HG03196 (cell line): ENCODE results near the gene BCL2.
A peak's percentile ranks its signal among the peaks of the same experiment; 100 is the strongest.

Experiments
- ATAC-seq: cut with Tn5 transposase; IDR thresholded peaks from one replicate; pipeline ENCODE4 v1.9.1; 2021; ENCODE audit not compliant: unreplicated experiment

BCL2 gene

DNA sequence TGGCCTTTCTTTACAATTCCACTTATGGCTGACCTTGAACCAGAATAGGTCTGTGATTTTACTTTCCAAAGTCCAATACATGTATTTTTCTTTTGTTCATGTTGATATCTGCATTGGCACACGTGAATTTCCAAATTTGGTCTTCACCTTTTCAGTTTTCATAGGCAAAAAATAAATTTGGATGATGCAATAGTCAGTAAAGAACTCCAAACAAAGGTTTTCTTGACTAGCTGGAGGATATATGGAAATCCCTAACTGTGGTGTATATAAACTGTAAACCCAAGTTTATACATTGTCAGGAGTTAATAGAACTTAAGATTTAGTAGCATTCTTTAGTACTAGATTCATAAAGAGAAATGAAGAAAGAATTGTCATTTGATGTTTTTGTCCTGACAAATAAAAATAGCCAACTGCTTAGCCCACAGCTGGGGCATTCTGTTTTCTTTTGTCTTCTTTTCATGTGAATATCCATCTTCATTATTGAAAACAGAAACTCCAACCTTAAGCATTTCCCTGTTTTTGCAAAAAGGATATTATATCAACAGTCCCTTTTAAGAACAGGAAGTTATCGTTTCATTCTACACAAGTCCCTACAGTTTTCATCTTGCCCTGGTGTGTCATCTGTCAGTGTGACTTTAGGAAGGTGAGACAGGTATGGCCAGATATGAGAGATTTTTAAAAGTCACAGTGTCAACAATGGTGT is 132.9 kb downstream of the BCL2 start:
- no peak for ATAC-seq

DNA sequence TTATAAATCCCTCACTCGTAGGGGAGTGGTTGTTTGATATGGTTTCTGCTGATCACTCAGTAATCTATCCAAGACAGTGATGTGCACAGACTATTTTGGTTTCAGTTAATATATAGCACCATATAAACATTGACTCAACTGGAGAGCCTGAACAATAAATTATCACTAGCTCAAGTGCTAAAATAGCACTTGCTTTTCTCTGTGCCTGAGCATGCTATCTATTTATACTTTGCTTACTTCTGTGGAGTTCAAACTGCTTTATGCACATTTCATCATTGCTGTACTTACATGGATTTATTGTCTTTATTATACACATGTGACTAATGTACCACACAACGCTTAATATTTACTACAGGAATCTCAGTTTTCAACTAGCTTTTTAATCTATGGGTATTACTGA is 133.6 kb downstream of the BCL2 start:
- ATAC-seq = no peak

DNA sequence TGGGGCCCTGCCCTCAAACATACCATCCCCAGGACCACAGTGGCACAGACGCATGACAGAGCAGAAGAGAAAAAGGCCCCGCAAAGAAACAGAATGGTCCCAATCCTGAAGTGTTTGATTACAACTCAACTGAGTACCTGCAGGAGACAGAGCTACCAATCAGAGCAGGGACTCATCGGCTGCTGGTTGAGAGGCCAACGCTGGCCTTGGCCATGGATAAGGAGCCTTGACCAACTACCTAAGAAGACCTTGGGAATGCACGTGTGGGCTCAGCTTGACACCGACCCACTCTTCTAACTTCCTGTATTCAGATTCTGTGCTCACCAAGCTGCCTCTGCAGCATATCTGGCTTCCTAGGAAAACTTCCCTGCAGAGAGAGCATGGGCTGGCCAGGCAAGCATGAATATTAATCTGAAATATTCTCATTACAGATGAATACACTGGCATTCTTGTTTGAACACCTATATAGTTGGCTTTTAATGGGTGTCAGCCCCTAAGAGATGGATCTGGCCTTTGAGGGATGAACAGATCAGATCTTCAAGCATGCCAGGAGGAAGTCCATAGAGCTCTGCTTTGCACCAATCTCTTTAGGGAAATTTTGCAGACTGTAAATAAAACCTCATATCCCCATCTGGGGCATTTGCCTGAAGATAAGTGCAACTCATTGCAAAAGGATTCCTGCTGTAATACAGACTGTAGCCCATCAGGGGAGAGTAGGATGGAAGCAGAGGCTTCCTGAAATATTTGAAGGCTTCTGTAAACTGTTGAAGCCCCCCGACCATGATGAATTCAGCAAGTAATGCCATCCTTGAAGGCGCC is 135.4 kb downstream of the BCL2 start:
- no peak for ATAC-seq

DNA sequence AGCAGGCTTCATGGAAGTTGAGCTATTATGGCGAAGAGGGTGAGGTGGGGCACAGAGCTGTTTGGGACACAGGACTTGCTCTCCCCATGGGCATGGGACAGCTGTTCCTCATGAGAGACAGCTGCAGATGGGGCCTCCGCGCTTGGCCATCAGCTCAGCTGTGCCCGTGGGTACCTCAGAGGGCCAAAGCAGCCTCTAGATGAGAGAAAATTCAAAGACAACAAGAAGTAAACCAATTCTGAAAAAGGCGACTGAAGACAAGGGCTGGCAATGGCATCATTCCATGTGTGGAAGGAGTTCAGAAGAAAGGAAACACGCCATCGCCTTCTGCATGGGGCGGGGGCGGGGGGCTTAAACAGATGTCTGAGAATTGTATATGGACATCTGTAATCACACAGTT is 136.2 kb downstream of the BCL2 start:
- no peak for ATAC-seq

DNA sequence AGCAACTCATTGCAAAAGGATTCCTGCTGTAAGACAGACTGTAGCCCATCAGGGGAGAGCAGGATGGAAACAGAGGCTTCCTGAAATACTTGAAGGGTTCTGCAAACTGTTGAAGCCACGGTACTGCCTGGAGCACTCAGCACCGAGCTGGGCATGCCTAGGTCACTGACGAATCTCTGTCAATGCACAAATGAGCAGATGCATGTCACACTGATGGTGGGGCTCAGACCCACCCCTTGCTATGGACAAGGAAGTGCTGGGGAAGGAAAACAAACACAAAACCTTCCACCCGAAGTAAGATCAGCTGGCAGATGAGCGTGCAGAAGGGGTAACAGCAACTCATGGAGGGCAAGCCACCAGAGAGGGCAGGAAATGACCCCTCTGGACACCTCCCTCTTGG is 136.7 kb downstream of the BCL2 start:
- no peak for ATAC-seq

DNA sequence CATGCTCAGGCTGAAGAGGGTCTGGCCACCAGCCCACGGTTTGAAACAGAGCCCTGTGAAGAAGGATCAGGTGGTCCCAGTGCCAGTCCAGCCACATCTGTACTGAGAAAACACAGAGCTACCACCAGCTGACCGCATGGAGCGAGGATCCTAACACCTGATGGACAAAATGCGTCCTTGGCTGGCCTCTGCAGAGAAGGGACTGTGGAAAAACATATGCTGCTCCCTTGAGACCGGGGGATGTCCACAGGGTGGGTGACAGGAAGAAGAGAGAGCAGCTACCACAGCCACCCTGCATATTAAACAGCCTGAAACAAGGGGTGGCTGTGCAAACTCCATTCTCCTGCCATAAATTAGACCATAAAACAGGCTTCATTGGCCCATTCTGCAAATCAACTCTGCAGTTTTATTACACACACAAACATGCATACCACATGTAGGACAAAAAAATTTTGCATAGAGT is 137.2 kb downstream of the BCL2 start:
- no peak for ATAC-seq

DNA sequence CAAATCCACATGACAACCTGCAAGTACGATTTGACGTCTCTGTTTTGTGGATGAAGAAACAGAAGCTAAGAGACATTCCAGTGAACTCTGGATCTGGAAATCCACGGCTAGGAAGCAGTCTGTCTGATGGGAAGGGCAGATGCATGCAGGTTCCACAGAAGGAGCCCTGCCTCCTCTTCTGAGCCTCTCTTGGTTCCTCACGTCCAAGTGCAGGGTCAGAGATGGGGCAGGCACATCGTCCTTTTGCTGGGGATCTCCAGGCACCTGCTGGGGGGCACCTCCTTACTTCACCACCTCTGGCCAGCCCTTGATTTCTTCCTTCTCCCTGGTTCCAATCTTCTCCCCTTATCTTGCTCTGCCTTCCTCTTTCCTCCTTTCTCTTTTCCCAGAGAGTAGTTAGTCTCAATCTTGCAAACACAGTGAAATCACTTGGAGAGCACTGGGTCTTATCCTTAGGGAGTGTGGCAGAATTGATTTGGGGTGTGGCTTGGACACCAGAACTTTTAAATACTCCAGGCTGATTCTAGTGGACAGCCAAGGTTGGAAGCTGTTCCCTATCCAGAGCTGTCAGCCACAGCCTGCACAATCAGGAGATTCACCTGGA is 137.8 kb downstream of the BCL2 start:
- no peak for ATAC-seq

DNA sequence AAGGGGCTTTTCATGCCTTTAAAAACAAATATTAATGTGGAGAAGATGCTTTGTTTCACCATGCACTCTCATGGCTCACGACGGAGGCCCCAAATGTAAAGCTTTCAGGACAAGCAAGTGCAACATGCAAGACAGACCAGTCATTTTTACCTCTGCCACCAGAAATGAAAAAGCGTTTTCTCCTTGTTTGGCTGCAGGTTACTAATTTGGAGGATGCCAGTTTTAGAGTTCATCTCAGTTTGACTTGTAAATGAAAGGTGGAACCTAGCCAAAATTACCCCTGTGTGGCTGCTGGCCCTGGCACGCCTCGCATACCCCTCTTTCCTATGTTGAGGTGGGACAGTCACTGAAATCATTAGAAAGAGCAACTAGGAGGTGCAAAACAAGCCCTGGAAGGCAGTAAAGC is 138.6 kb downstream of the BCL2 start:
- peak; percentile 51 for ATAC-seq

DNA sequence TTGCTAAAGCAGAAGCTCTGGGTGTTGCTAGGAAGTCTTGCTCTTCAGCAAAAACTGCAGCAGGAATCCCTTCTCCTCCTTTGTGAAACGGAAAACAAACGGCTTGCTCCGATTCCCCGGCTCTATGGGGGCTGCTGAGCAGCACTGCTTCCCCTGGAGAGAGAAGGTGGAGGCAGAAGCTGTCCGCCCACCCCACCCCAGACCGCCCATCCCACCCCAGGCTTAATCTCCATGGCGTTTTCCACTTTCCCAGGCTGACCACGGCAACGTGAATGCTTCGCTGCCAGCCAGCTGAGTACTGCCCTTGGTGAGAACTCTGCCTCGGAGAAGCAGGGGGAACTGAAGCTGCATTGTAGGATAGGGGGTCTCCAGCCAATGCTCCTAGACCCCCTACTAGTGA is 139.2 kb downstream of the BCL2 start:
- ATAC-seq = no peak

DNA sequence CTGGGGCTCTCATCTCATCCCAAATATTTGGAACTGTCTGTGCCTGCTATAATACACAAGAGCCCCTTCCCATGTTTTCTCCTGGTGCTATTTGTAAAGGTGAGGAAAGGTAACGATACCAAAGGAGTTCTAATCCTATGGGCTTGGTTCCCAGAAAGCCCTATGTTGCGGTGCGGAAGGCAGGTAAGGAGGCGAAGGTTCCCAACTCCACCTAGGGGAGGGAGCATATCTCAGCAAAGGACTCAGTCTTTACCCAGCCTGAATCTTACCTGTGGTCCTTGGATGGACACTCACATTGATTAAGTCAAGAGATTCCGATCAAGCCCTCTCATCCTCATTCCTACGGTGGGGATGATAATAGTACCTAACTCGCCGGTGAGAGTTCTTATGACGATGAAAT is 140.1 kb downstream of the BCL2 start:
- no peak for ATAC-seq

DNA sequence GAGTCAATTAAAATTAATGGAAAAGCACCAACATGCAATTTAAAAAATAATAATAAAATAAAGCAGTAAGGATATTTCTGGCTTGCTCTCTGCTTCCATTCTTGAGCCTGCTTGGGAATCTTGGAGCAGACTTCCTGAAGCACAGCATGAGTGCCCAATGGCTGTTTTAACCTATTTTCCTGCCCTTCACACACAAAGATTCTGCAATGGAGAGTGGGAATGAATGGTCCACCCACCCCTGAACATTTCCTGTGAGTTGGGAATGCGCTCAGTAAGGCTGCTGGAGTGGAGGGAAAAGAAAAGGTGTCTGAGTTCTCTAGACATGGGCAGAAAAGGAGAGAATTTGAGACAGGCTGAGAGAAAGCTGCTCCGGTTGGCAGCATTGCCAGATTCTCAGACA is 140.6 kb downstream of the BCL2 start:
- ATAC-seq = no peak

DNA sequence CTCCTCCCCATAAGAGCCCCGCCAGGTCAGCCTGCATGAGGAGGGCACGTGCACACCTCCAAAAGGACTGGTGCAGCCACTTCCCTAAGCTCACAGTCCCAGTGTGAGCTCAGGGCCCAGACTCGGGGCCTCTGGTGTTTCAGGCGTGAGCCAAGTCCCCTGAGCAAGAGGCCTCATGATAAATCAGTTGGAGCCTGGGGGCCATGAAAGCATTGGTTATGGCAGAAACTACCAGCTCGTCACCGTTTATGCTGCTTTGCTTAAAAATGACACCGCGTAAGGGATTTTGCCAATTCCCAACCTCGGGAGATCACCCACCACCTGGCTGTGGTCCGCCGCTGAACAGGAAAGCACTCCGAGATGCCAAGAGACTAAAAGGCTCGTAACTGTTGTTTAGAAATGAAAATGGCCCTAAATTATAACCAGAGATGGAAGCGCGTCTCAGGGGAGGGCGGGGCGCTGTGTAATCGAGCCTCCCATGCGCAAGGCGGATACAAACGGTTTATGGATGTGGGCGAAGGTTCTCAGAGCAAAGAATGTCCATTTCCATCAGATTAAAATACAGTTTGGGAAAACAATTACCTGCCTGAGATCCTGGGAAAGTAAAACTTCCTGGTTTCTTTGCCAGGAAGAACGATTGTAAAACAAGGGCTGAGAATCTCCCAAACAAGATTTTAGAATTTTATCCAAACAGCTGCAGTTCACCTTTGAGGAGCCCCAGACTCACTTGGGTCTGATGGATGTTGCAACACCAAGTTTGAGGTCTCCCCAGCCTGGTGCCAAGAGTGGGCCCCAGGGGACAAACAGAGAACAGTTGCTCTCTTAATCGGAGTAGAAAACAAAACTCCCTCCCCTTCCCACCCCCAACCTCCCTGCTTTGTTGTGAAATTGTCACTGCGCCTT is 141.4 kb downstream of the BCL2 start:
- ATAC-seq = no peak

DNA sequence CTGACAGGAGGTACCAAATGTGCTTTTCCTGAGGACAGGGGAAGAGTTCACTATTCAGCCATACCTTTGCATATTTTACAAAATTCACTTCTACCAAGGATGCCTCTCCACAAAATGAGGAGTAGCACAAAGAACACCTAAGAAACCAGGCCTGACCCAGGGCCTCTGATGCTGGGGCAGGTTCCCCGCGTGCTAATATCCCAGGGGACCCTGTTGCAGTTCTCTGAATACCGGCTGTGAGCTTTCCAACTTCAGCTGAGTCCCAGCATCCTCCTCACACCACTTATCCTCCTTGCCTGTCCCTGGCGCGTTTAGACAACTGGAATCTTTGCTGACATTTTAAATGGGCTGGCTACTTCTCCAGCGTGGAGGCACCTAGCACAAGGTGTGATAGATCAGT is 142.3 kb downstream of the BCL2 start:
- ATAC-seq = no peak

DNA sequence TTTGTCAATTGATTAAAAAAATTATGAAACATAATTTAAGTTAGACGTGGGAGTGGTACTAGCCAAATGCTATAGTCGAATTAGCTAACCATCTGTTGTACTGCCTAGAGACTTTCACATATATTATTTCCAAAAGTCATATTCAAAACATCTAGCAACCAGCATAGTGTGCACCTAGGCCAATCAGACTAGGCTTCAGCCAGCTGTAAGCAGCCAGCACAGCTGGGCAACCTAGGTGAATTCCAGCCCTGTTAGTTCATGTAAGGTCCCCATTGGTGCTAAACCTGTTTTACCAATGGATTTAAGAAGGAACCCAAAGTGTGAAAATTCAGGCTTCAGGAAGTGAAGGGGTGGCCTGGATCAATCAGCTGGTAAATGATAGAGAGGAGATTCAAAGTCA is 144.3 kb downstream of the BCL2 start:
- no peak for ATAC-seq

DNA sequence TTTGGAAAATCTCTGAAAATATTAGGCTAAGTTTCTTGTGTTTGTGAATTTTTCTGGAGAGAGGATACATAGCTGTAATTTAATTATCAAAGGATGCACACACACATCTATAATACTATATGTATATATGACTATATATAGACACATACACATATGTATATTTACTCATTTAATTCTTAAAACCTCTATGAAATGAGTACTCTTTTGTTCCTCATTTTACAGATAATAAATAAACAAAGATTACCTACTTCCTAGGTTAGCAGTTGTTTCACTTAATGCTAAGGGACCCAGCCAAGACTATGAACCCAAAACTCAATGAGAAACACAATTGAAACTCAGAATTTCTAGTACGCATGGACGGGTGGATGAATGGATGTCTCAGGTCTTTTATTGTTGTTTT is 145.6 kb downstream of the BCL2 start:
- no peak for ATAC-seq

DNA sequence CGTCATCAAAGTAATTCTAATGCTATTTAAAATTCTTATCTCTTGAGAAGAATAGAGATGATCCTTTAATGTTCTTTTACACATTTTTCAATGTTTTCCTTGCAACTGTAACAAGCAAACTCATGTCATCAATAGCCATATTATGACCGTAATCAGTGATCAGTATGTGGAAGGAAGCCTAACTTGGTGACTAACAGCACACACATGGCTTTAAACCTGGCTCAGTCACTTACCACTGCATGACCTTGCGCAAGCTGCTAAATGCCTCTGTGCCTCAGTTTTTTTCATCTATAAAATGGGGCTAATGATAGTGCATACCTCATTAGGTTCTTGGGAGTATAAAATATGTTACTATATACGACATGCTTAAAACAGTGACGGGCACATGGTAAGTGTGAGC is 149.7 kb downstream of the BCL2 start:
- ATAC-seq = no peak

DNA sequence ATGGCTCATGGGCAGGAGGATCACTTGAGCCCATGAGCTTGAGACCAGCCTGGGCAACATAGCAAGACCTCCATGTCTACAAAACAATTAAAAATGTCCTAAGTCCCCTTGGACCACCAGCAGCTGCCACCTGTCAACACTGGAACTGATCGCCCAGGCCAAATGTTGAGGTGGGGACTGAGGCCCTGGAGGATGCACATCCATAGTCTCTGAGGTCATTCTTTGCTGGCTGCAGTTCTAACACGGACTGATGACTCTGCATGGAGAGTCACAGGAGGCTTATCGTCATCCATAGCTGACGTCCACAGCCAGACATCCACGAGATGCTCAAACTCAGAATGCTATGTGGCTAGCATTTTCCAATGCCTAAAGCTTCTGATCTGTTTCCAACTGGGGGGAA is 151.3 kb downstream of the BCL2 start:
- no peak for ATAC-seq

DNA sequence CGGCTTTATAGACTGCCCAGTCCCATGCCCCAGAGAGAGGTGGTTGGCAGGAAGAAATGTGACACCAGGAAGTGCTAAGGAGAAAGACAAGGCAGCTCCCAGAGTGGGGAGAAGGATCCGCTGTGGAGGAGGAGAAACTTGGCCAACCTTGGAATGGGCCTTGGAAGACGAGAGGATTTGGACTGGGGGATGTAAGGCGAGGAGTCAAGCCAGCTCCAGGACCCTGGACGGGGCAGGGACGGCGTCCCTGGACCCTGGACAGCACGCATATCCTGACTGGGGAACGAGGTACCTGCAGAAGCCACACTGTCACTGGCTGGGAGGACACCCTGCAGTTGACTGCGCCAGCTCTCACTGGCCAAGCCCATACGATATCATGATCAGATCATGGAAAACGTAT is 153.4 kb downstream of the BCL2 start:
- no peak for ATAC-seq

DNA sequence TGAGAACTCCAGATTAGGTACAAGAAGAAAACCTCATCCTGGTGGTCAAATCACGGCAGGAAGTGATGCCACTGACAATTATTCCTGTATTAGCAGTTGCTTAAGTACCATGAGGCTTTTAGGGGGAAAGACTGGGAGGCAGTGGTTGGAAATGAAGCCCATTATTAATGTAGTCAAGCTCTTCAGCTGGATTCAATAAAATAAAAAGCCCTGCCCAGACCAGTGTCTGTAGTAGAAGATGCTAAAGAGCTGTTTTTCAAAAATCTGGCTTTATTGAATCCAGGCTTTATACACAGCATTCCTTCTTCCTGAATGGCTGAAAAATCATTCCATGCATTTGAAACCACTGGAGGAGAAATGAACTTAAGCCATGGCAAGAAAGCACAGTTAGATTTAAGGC is 155.2 kb downstream of the BCL2 start:
- no peak for ATAC-seq

DNA sequence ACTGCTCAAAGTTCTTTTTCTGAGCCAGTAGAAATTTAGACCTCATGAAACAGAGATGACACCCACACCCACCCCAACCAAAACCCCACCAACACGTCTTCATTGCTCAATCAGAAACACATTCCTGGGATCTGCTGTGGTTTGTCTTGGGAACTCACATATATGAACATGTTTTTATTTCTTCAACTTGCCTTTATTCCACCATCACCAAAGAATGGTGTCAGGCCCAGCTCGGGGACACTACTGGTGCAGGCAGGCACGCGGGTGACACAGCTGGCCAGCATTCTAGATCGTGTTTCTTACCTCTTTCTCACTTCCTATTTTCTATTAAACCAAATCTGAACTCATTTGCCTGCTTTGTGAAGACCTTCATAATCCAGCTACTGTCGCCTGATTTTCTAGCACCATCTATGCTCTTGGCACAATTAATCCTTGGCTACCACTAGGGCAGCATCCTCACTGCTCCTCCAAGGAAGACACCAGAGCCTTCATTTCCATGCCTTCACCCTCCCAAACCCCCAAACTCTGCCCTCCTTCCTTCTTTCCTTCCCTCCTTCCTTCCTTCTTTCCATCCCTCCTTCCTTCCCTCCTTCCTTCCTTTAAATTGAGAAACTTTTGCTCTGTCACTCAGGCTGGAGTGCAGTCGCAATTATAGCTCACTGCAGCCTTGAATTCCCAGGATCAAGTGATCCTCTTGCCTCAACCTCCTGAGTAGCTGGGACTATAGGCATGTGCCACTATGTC is 157.1 kb downstream of the BCL2 start:
- peak; percentile 23 for ATAC-seq
